Naive thymus-derived CD8-positive, alpha-beta T cell (primary cell): ENCODE results near the gene ATP5F1C. TPM values are rescaled to one million over a fixed set of nuclear protein-coding genes. Genes with fewer than 3 reads are reported as not detected.
A peak's percentile ranks its signal among the peaks of the same experiment; 100 is the strongest.

Source experiments
- ATAC-seq, 2 donors: fragments of 150-1000 bp; cut with Tn5 transposase in 1 of 2; sonication (Bioruptor Pico), chemical (Tn5 transposase) in 1 of 2; 1 replicate in 1 of 2; 2 replicates in 1 of 2; pipeline ENCODE4 v1.10.0; 2021; ENCODE audit warnings: mild to moderate bottlenecking in 2 of 2, moderate library complexity in 2 of 2
- POLR2A ChIA-PET: fragments of 350-600 bp; sonication (Branson Sonifier 250); formaldehyde crosslinking; loops from one replicate; lab custom pipeline; 2021; ENCODE audit warnings: antibody characterized with exemption; lab: Charles Lee
- DNase-seq, 10 donors: peaks; one replicate each; pipeline versions ENCODE4 v3.0.0 to v3.0.0-alpha.2; 2020 to 2022
- H3K27ac Mint-ChIP-seq, 10 donors: one replicate each; pipeline ENCODE4 v1.8.0; 2020 to 2022; ENCODE audit warnings: mild to moderate bottlenecking in 10 of 10, mixed read lengths in 10 of 10, moderate library complexity in 4 of 10, inconsistent platforms in 1 of 10
- H3K27me3 Mint-ChIP-seq, 5 donors: one replicate each; pipeline ENCODE4 v1.8.0; 2021 to 2022; ENCODE audit warnings: mixed read lengths in 5 of 5
- H3K36me3 Mint-ChIP-seq, 3 donors: one replicate each; pipeline ENCODE4 v1.8.0; 2020 to 2022; ENCODE audit warnings: mixed read lengths in 3 of 3, mild to moderate bottlenecking in 2 of 3, inconsistent platforms in 1 of 3
- H3K4me1 Mint-ChIP-seq, 4 donors: one replicate each; pipeline ENCODE4 v1.8.0; 2021 to 2022; ENCODE audit warnings: mixed read lengths in 4 of 4
- H3K4me3 Mint-ChIP-seq, 10 donors: one replicate each; pipeline ENCODE4 v1.8.0; 2020 to 2022; ENCODE audit warnings: mild to moderate bottlenecking in 10 of 10, mixed read lengths in 10 of 10, moderate library complexity in 6 of 10, inconsistent platforms in 1 of 10
- H3K9me3 Mint-ChIP-seq, 9 donors: one replicate each; pipeline ENCODE4 v1.8.0; 2020 to 2022; ENCODE audit warnings: mixed read lengths in 9 of 9, mild to moderate bottlenecking in 3 of 9, inconsistent platforms in 1 of 9, moderate library complexity in 1 of 9
- polyA plus RNA-seq, 3 donors: library from polyadenylated mRNA; unstranded; fragments of 300-500 nt; fragmentation: Illumina TruSeq; gene quantifications; one replicate each; pipeline ENCODE4 v1.2.3, GENCODE V29; 2021
- total RNA-seq, 8 experiments: library from RNA in 2 of 8; stranded (reverse) in 2 of 8; gene quantifications; one replicate each; pipeline ENCODE4 v1.2.3 and lab custom pipeline; 2021 to 2026

ATP5F1C gene
- total and polyA plus RNA-seq, 5 experiments from 2014 or later = 159 to 486 (median 338) TPM

DNA sequence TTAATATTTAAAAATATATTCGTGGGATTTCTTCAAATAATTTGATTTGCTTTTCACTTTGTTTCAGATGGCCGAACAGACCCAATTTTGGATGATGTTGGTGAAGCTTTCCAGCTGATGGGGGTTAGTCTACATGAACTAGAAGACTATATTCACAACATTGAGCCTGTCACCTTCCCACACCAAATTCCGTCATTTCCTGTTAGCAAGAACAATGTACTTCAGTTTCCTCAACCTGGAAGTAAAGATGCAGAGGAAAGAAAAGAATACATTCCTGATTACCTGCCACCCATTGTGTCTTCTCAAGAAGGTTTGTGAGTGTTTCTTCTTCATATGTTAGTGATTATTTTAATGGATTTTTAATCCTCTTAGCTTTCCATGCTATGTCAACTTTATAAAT lies 36.3 kb downstream of the ATP5F1C start:
- Mint-ChIP-seq H3K27me3 (no peaks in the 10 kb centered on the region), H3K27ac (no peak overlapping the region), H3K4me3 (no peak overlapping the region), H3K9me3 (no peaks in the 10 kb centered on the region), H3K4me1 (peaks cover 25 to 61% (median 57%) of the 10 kb centered on the region in 4 donors), H3K36me3 (peaks cover 1 to 67% (median 19%) of the 10 kb centered on the region in 3 donors)
- ATAC-seq (no peak), DNase-seq (no peak)
- POLR2A ChIA-PET = no interaction called here

DNA sequence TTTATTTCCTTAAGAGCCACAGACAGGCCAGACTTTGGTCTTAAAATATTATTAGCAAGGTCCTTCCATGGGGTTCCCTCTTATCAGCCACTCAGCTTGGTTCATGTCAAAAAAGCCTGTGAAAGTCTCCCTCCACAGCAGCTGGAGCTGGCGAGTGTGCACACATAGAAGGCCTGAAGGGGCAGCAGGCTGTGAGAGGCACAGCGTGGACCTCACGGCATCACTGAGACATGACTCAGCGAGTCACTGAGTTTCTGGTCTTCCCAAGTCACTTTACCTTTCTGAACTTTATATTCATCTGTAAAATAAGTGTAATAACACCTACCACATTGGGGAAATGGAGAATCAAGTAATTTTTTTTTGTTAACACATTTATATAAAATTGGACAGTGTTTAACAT lies 39.0 kb downstream of the ATP5F1C start:
- Mint-ChIP-seq H3K27me3 (no peaks in the 10 kb centered on the region), H3K36me3 (peaks cover 5 to 81% (median 22%) of the 10 kb centered on the region in 3 donors)
- ATAC-seq = no peak

DNA sequence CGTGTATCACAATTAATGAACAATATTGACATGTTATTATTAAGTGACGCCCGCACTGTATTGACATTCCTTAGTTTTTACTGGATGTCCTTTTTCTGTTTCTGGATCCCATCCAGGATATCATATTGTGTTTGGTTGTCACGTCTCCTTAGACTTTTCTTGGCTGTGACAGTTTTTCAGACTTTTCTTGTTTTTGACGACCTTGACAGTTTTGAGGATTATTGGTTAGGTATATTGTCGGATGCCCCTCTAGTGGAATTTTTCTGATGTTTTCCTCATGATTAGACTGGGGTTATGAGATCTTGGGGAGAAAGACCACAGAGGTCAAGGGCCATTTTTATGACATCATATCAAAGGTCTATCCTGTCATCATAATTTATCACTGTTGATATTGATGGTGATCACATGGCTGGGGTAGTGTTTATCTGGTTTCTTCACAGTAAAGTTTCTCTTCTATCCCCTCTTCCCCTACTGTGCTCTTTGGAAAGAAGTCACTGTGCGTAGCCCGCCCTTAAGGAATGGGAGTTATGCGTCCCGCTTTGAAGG lies 41.4 kb downstream of the ATP5F1C start:
- POLR2A ChIA-PET = no interaction called here
- Mint-ChIP-seq H3K27me3 (no peaks in the 10 kb centered on the region), H3K36me3 (peaks cover 5 to 85% (median 20%) of the 10 kb centered on the region in 3 donors), H3K4me3 (peak overlapping the region in 2 of 10 donors; percentile 4 to 18), H3K9me3 (no peaks in the 10 kb centered on the region), H3K27ac (no peak overlapping the region), H3K4me1 (peaks cover 25 to 73% (median 65%) of the 10 kb centered on the region in 4 donors)
- ATAC-seq (no peak), DNase-seq (no peak)

More for the DNA sequence above, 39.0 kb downstream of the ATP5F1C start:
- POLR2A ChIA-PET = no interaction called here
- peak overlapping the region in 1 of 10 donors; percentile 20 for H3K4me3 Mint-ChIP-seq
- no peaks in the 10 kb centered on the region for H3K9me3 Mint-ChIP-seq
- DNase-seq = no peak
- H3K27ac Mint-ChIP-seq = peak overlapping the region in 1 of 10 donors; percentile 47
- H3K4me1 Mint-ChIP-seq = peaks cover 23 to 59% (median 50%) of the 10 kb centered on the region in 4 donors

DNA sequence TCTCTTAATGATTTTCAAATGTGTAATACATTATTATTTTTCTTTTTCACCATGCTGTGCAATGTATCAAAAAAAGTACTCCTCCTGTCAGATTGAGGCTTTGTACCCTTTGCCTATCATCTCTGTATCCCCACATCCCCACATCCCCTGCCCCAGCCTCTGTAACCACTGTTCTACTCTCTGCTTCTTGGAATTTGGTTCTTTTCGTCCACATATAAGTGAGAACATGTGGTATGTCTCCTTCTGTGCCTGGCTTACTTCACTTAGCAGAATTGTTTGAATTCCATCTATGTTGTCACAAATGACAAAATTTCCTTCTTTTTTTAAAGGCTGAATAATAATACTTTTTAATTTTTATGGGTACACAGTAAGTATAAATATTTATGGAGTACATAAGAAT lies 44.1 kb downstream of the ATP5F1C start:
- Mint-ChIP-seq H3K27ac (peak overlapping the region in 1 of 10 donors; percentile 63), H3K9me3 (no peaks in the 10 kb centered on the region), H3K36me3 (peaks cover 5 to 85% (median 14%) of the 10 kb centered on the region in 3 donors), H3K27me3 (no peaks in the 10 kb centered on the region), H3K4me3 (no peak overlapping the region), H3K4me1 (peaks cover 26 to 78% (median 55%) of the 10 kb centered on the region in 4 donors)
- POLR2A ChIA-PET = no interaction called here
- DNase-seq (no peak), ATAC-seq (no peak)

DNA sequence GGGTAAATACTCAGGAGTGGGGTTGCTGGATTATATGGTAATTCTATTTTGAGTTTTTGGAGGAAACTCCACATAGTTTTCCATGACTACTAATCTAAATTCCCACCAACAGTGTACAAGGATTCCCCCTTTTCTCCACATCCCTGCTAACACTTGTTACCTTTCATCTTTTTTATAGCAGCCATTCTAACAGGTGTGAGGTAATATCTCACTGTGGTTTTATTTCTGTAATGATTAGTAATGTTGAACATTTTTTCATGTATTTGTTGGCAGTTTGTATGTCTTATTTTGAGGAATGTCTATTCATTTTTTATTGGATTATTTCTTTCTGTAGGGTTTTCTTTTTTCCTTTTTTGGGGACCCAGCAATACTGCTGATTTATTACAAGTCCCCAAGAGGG lies 45.2 kb downstream of the ATP5F1C start:
- POLR2A ChIA-PET = no interaction called here
- H3K27ac Mint-ChIP-seq = peak overlapping the region in 1 of 10 donors; percentile 47
- DNase-seq = no peak
- no peak for ATAC-seq
- H3K4me3 Mint-ChIP-seq = no peak overlapping the region
- H3K36me3 Mint-ChIP-seq = peaks cover 5 to 80% (median 9%) of the 10 kb centered on the region in 3 donors
- H3K9me3 Mint-ChIP-seq = no peaks in the 10 kb centered on the region
- H3K27me3 Mint-ChIP-seq = no peaks in the 10 kb centered on the region
- peaks cover 23 to 71% (median 53%) of the 10 kb centered on the region in 4 donors for H3K4me1 Mint-ChIP-seq

DNA sequence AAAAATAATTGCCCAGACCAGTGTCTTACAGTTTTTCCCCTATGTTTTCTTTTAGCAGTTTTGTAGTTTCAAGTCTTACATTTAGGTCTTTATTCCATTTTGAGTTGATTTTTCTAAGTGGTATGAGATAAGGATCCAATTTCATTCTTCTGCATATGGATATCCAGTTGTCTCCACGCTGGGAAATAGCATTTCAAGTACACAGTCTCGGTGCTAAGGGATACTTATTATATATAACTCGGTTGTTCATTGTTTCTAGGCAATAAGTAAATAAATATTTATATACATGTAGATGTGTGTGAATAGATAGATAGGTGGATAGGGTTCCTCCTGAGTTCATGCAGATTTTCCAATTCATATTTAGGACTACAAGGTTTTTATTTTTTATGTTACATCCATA lies 46.3 kb downstream of the ATP5F1C start:
- Mint-ChIP-seq H3K27me3 (no peaks in the 10 kb centered on the region), H3K27ac (no peak overlapping the region), H3K36me3 (peaks cover 3 to 77% (median 15%) of the 10 kb centered on the region in 3 donors), H3K9me3 (no peaks in the 10 kb centered on the region), H3K4me1 (peaks cover 22 to 72% (median 52%) of the 10 kb centered on the region in 4 donors), H3K4me3 (peak overlapping the region in 1 of 10 donors; percentile 28)
- ATAC-seq = no peak
- POLR2A ChIA-PET = no interaction called here
- no peak for DNase-seq

DNA sequence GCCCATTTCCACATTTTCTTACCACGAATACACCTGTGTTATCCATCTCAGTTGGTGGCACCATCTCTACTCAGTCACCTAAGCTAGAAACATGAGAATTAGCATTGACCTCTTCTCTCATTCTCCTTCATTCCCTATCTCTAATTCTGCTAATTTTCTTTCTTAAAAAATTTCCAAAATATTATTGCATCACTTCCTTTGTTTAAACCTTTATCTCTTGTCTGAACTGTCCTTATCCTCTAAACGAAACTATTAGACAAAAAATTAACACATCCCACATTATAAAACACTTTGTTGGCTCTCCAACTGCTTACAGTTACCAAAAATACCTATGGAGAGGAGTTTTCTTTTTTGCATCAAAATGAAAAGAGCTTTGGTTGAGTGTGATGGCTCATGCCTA lies 48.6 kb downstream of the ATP5F1C start:
- peaks cover 7 to 77% (median 17%) of the 10 kb centered on the region in 3 donors for H3K36me3 Mint-ChIP-seq
- H3K4me1 Mint-ChIP-seq = peaks cover 14 to 66% (median 39%) of the 10 kb centered on the region in 4 donors
- DNase-seq (no peak), ATAC-seq (no peak)
- POLR2A ChIA-PET = no interaction called here
- H3K9me3 Mint-ChIP-seq = no peaks in the 10 kb centered on the region
- H3K27ac Mint-ChIP-seq = no peak overlapping the region
- H3K4me3 Mint-ChIP-seq = peak overlapping the region in 1 of 10 donors; percentile 1
- no peaks in the 10 kb centered on the region for H3K27me3 Mint-ChIP-seq

DNA sequence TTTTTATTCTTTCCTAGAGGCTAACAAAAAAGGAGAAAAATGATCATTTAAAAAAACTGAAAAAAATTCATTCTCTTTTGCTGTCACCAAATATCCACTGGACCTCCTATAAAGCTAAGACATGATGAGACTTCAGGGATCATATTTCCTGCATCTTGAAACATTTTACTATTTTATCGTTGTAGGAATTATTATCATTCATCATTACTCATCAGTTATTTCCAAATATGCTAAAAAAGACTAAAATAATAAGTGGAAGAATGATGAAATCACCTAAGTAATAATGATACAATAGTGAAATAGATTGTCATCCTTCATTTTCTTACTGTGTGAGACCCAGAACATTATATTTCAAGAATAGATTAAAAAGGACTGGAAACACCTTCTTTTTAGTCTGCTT lies 58.6 kb downstream of the ATP5F1C start:
- POLR2A ChIA-PET = no interaction called here
- Mint-ChIP-seq H3K4me1 (peaks cover 11 to 38% (median 25%) of the 10 kb centered on the region in 4 donors), H3K27ac (no peak overlapping the region), H3K27me3 (no peaks in the 10 kb centered on the region), H3K36me3 (peaks cover under 1 to 36% (median 14%) of the 10 kb centered on the region in 3 donors), H3K4me3 (no peak overlapping the region), H3K9me3 (no peaks in the 10 kb centered on the region)
- DNase-seq (no peak), ATAC-seq (no peak)

DNA sequence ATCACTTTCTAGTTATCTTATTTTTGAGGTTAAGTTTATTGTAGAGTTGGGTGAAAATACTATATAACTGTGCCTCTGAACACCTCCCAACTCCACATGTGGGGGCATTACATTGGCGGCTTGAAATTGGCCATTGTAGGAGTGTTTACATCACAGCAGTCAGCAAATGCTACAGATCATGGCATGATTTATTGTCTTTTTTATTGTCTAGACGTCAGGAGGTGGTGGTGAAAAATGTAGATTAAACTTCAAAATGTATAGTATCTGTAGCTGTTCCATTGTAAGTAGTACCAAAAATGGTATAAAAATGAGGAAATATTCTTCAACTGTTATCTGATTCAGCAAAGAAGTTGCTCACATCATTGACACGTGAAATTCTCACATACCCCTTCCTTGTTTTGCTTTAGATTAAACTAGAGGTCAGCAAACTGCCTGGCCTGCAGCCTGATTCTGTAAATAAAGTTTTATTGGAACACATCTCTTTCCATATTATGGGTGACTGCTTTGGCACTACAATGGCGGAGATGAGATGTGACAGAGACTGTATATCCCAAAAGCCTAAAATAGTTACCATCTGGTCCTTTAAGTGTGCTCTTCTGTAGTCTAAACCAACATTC lies 65.4 kb downstream of the ATP5F1C start:
- POLR2A ChIA-PET = interaction anchor here (0.5 kb wide), 1 partner anchor 500 kb away, joined by 3 read pairs; no protein-coding TSS in a partner anchor
- H3K27ac Mint-ChIP-seq = no peak overlapping the region
- peaks cover 0 to 26% (median 21%) of the 10 kb centered on the region in 3 donors for H3K36me3 Mint-ChIP-seq
- H3K27me3 Mint-ChIP-seq = no peaks in the 10 kb centered on the region
- H3K4me3 Mint-ChIP-seq = no peak overlapping the region
- peaks cover 28 to 61% (median 50%) of the 10 kb centered on the region in 4 donors for H3K4me1 Mint-ChIP-seq
- peaks cover 0 to 5% (median 0%) of the 10 kb centered on the region in 9 donors for H3K9me3 Mint-ChIP-seq
- no peak for DNase-seq
- no peak for ATAC-seq

DNA sequence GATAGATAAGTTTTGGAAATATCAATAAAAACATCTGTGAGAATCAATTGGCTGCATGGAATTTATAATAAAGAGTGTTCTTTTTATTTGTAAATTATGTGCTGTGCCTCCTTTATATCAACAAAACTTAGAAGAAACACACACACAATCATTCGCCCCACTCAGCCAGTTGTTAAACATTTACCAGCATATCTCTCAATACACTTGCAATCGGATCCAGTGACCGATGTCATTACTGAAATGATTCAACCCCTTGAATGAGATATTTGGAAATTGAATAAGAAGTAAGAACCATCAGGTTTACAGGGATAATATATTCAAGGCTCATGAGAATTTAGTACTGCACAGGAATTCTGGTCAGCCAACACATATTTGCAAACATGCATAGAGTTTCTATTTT lies 65.9 kb downstream of the ATP5F1C start:
- DNase-seq (no peak), ATAC-seq (no peak)
- H3K4me3 Mint-ChIP-seq = no peak overlapping the region
- peaks cover 0 to 6% (median 0%) of the 10 kb centered on the region in 9 donors for H3K9me3 Mint-ChIP-seq
- POLR2A ChIA-PET = no interaction called here
- peaks cover 0 to 24% (median 22%) of the 10 kb centered on the region in 3 donors for H3K36me3 Mint-ChIP-seq
- peaks cover 27 to 56% (median 49%) of the 10 kb centered on the region in 4 donors for H3K4me1 Mint-ChIP-seq
- H3K27me3 Mint-ChIP-seq = no peaks in the 10 kb centered on the region
- H3K27ac Mint-ChIP-seq = no peak overlapping the region

DNA sequence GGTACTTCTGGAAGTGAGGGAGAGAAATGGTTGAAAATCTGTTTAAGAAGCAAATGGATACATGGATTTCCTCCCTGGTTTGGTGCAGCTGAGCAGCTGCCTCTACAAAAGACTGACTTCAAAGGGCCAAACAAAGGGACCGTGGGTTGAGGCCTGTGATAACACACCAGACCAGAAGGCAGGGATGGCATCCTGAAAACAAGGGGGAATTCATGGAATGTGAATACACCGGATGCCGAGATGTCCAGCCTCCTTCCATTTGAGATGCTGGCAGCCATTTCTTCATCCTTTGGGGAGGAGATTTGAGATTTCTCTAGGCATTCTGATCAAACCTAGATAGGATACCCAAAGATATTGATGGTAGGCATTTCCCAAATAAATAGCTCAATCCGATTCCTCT lies 67.2 kb downstream of the ATP5F1C start:
- peaks cover 27 to 53% (median 48%) of the 10 kb centered on the region in 4 donors for H3K4me1 Mint-ChIP-seq
- POLR2A ChIA-PET = no interaction called here
- no peak for DNase-seq
- H3K36me3 Mint-ChIP-seq = peaks cover 6 to 28% (median 28%) of the 10 kb centered on the region in 3 donors
- no peak for ATAC-seq
- no peaks in the 10 kb centered on the region for H3K27me3 Mint-ChIP-seq
- H3K4me3 Mint-ChIP-seq = no peak overlapping the region
- H3K9me3 Mint-ChIP-seq = peaks cover 0 to 11% (median 0%) of the 10 kb centered on the region in 9 donors
- H3K27ac Mint-ChIP-seq = peak overlapping the region in 1 of 10 donors; percentile 46

DNA sequence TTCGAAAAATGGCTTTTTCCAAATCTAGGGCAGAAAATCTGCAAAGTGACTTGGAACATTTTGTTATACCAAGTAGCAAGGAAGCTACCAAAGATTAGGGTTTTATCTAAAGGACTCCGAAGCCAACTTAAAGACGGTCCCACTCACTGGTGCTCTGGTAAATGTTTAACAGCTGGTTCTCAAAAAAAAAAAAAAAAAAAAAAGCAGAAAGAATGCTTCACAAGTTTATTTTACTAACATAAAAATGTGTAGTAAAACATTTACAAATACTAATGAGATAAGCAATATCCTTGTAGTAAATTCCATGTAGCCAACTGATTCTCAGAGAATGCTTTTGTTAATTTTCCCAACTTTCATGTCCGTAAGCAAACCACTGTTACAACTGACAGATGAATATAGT lies 68.7 kb downstream of the ATP5F1C start:
- ATAC-seq (no peak), DNase-seq (no peak)
- H3K9me3 Mint-ChIP-seq = peaks cover 0 to 23% (median 6%) of the 10 kb centered on the region in 9 donors
- POLR2A ChIA-PET = no interaction called here
- H3K36me3 Mint-ChIP-seq = peaks cover 10 to 32% (median 27%) of the 10 kb centered on the region in 3 donors
- peaks cover 25 to 45% (median 41%) of the 10 kb centered on the region in 4 donors for H3K4me1 Mint-ChIP-seq
- H3K4me3 Mint-ChIP-seq = no peak overlapping the region
- H3K27me3 Mint-ChIP-seq = no peaks in the 10 kb centered on the region
- no peak overlapping the region for H3K27ac Mint-ChIP-seq

DNA sequence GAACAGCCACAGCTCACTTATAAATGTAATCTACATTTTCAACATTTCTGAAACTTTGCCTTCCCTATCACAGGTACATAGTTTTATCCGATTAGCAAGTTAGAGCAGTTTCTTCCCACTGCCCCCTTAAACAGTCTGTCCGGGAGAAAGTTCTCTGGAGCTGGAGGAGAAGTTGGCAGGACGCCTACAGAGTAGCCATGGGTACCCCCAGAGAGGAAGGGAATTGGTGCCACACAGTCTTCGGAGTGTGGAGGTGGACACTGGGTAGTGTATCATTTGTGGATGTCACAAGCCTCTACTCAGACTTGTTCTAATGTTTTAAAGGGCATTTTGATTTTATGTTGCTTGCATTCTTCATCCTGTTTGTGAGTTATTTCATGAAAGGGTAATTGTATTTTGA lies 69.3 kb downstream of the ATP5F1C start:
- H3K27ac Mint-ChIP-seq = peak overlapping the region in 2 of 10 donors; percentile 30 to 61
- ATAC-seq (no peak), DNase-seq (no peak)
- H3K4me1 Mint-ChIP-seq = peaks cover 23 to 43% (median 39%) of the 10 kb centered on the region in 4 donors
- H3K4me3 Mint-ChIP-seq = no peak overlapping the region
- H3K27me3 Mint-ChIP-seq = no peaks in the 10 kb centered on the region
- POLR2A ChIA-PET = interaction anchor here (0.6 to 0.7 kb wide), 2 partner anchors 167 to 420 kb away, joined by 3 to 4 read pairs; no protein-coding TSS in a partner anchor
- H3K9me3 Mint-ChIP-seq = peaks cover 3 to 29% (median 12%) of the 10 kb centered on the region in 9 donors
- H3K36me3 Mint-ChIP-seq = peaks cover 14 to 35% (median 27%) of the 10 kb centered on the region in 3 donors
